Measurements from ENCODE around the gene WNT9A. TPM values are rescaled to one million over a fixed set of nuclear protein-coding genes. Genes with fewer than 3 reads are reported as not detected.

WNT9A gene
- total RNA-seq, 1 donor, result 0.36 TPM

DNA sequence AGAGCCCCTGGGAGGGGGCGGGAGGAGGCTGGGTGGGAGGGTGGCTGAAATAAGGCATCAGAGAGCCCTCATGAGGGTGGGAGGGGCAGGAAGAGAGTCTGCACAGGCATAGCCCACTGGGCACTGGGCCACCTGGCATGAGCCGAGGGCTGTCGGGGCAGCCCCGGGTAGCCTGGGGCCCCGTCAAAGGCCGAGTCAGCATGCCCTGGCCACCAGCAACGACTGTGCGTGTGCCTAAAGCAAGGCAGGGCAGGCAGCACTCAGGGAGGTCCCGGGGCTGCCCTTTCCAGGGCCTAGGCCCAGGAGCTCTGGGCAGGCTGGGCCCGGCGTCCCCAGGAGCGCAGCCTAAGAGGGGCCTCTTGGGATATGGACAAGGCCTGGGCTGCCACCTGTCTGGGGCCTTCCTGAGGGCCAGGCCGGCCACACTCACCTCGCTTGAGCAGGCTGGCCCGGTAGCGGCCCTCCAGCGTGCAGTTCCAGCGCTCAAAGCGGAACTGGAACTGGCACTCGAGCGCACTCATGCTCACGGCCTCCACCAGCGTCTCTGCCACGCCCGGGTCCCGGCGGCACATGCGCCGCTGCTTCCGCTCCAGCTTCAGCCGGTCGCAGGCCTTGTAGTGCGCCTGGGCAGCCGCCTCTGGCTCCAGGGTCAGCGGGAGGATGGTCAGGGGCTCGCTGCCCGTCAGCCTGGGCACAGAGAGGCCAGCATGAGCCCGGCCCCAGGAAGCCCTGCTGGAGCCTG, 22.7 kb downstream of the WNT9A start:
- no peak overlapping the region for H3K27ac ChIP-seq (ENCODE audit: low read depth, low read length)
- no peak for TF ChIP-seq CTCF (IDR thresholded peaks at IDR 0.05; ENCODE audit: extremely low read depth, low read depth, low read length)
- H2AFZ ChIP-seq (ENCODE audit: low read length), result no peak overlapping the region
- no peaks in the 10 kb centered on the region for H3K79me2 ChIP-seq (ENCODE audit: insufficient read depth, low read length)
- DNase-seq (ENCODE audit: insufficient read length, low spot score, missing footprints), result peak; percentile 48
- no peaks in the 10 kb centered on the region for H4K20me1 ChIP-seq (ENCODE audit: insufficient read depth, low read length)
- no peaks in the 10 kb centered on the region for H3K36me3 ChIP-seq (ENCODE audit: insufficient read depth, low read length)
- H3K27me3 ChIP-seq (ENCODE audit: insufficient read depth, low read length), result no peaks in the 10 kb centered on the region
- no peak overlapping the region for H3K4me2 ChIP-seq (ENCODE audit: insufficient read depth, low read length)
- no peaks in the 10 kb centered on the region for H3K4me1 ChIP-seq (ENCODE audit: insufficient read depth, low read length)
- no peaks in the 10 kb centered on the region for H3K9me3 ChIP-seq (ENCODE audit: low read depth, low read length)
- no peak overlapping the region for H3K4me3 ChIP-seq (ENCODE audit: insufficient read depth, low read length)

- no peak overlapping the region for H3K27ac ChIP-seq (ENCODE audit: low read depth, low read length)
- H3K36me3 ChIP-seq (ENCODE audit: insufficient read depth, low read length), result no peaks in the 10 kb centered on the region
- H3K79me2 ChIP-seq (ENCODE audit: insufficient read depth, low read length), result no peaks in the 10 kb centered on the region
- H2AFZ ChIP-seq (ENCODE audit: low read length), result no peak overlapping the region
- H4K20me1 ChIP-seq (ENCODE audit: insufficient read depth, low read length), result no peaks in the 10 kb centered on the region
- DNase-seq (ENCODE audit: insufficient read length, low spot score, missing footprints), result peak; percentile 87
- no peak overlapping the region for H3K4me2 ChIP-seq (ENCODE audit: insufficient read depth, low read length)
- H3K4me3 ChIP-seq (ENCODE audit: insufficient read depth, low read length), result no peak overlapping the region
- H3K27me3 ChIP-seq (ENCODE audit: insufficient read depth, low read length), result no peaks in the 10 kb centered on the region
- no peaks in the 10 kb centered on the region for H3K9me3 ChIP-seq (ENCODE audit: low read depth, low read length)
- TF ChIP-seq CTCF (IDR thresholded peaks at IDR 0.05; ENCODE audit: extremely low read depth, low read depth, low read length), result no peak
- H3K4me1 ChIP-seq (ENCODE audit: insufficient read depth, low read length), result no peaks in the 10 kb centered on the region
Measured at GRCh38 chr1:227924168-227924832, 23.4 kb downstream of the WNT9A start.

DNA sequence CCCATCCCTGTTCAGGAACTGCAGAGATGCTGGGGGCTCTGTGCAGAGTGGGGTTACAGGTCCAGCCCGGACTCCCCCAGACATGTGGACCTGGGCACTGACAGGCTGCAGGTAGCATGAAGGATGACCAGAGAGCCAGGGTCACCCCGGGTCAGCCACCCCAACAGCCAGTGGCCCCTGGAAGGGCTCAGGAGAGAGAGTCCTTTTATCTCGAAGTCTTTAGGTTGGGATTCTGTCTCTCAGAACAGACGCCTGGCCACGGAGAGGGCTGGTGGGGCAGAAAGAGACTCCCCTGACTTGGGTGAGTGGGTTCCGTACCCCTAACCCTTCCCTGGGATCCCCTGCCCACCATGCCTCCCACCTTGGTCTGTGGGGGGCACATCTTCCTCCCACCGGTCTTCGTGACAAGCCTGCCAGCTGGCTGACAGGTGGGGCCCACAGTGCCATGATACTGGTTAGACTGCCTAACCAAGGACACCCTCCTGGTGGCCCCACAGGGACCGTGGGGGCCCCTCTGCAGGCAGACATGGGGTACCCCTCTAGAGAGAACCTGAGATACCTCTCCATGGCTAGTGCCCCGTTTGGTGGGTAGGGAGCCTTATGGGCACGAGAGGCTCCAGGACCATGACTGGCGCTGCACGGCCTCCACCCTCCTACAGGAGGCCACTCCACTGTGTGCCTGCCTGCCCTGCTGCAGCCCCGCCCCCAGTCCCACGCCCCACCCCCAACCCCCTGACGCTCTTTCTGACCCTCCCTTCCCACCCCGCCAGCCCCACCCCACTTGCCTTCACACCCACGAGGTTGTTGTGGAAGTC, 24.2 kb downstream of the WNT9A start:
- Histone ChIP-seq H2AFZ (ENCODE audit: low read length) (no peak overlapping the region), H3K27me3 (ENCODE audit: insufficient read depth, low read length) (no peaks in the 10 kb centered on the region), H3K4me2 (ENCODE audit: insufficient read depth, low read length) (no peak overlapping the region), H3K79me2 (ENCODE audit: insufficient read depth, low read length) (no peaks in the 10 kb centered on the region), H3K4me1 (ENCODE audit: insufficient read depth, low read length) (no peaks in the 10 kb centered on the region), H3K9me3 (ENCODE audit: low read depth, low read length) (no peaks in the 10 kb centered on the region), H4K20me1 (ENCODE audit: insufficient read depth, low read length) (no peaks in the 10 kb centered on the region), H3K27ac (ENCODE audit: low read depth, low read length) (no peak overlapping the region), H3K4me3 (ENCODE audit: insufficient read depth, low read length) (no peak overlapping the region), H3K36me3 (ENCODE audit: insufficient read depth, low read length) (no peaks in the 10 kb centered on the region)
- DNase-seq (ENCODE audit: insufficient read length, low spot score, missing footprints), result peak; percentile 72
- TF ChIP-seq CTCF (IDR thresholded peaks at IDR 0.05; ENCODE audit: extremely low read depth, low read depth, low read length), result no peak
